ENCODE data around the gene MUC21.

The MUC21 gene

GRCh38 chr6:30972816-30973215, 10.7 kb upstream of the MUC21 start:
- DNase-seq (ENCODE audit: low read depth), result no peak
- no peak overlapping the region for H3K4me3 ChIP-seq (ENCODE audit: low read depth, low read length)
- TF ChIP-seq MYC (IDR thresholded peaks at IDR 0.05; ENCODE audit: low read depth, low read length) (no peak), MAX (IDR thresholded peaks at IDR 0.05; ENCODE audit: low read depth, low read length) (no peak), POLR2A (IDR thresholded peaks at IDR 0.05; ENCODE audit: extremely low read depth, insufficient read length) (no peak), CTCF (IDR thresholded peaks at IDR 0.05; ENCODE audit: low read depth, low read length) (no peak)

GRCh38 chr6:30974490-30975252, 8.8 kb upstream of the MUC21 start:
- no peak overlapping the region for H3K4me3 ChIP-seq (ENCODE audit: low read depth, low read length)
- no peak for DNase-seq (ENCODE audit: low read depth)
- TF ChIP-seq MYC (IDR thresholded peaks at IDR 0.05; ENCODE audit: low read depth, low read length) (no peak), CTCF (IDR thresholded peaks at IDR 0.05; ENCODE audit: low read depth, low read length) (no peak), MAX (IDR thresholded peaks at IDR 0.05; ENCODE audit: low read depth, low read length) (no peak), POLR2A (IDR thresholded peaks at IDR 0.05; ENCODE audit: extremely low read depth, insufficient read length) (no peak)

GRCh38 chr6:30979141-30979540, 4.4 kb upstream of the MUC21 start:
- no peak for DNase-seq (ENCODE audit: low read depth)
- TF ChIP-seq MYC (IDR thresholded peaks at IDR 0.05; ENCODE audit: low read depth, low read length) (no peak), CTCF (IDR thresholded peaks at IDR 0.05; ENCODE audit: low read depth, low read length) (no peak), POLR2A (IDR thresholded peaks at IDR 0.05; ENCODE audit: extremely low read depth, insufficient read length) (no peak), MAX (IDR thresholded peaks at IDR 0.05; ENCODE audit: low read depth, low read length) (no peak)
- no peak overlapping the region for H3K4me3 ChIP-seq (ENCODE audit: low read depth, low read length)

GRCh38 chr6:30979690-30980089, 3.8 kb upstream of the MUC21 start:
- DNase-seq (ENCODE audit: low read depth), result no peak
- no peak for TF ChIP-seq CTCF (IDR thresholded peaks at IDR 0.05; ENCODE audit: low read depth, low read length)
- no peak for TF ChIP-seq POLR2A (IDR thresholded peaks at IDR 0.05; ENCODE audit: extremely low read depth, insufficient read length)
- no peak for TF ChIP-seq MYC (IDR thresholded peaks at IDR 0.05; ENCODE audit: low read depth, low read length)
- TF ChIP-seq MAX (IDR thresholded peaks at IDR 0.05; ENCODE audit: low read depth, low read length), result no peak
- H3K4me3 ChIP-seq (ENCODE audit: low read depth, low read length), result no peak overlapping the region

GRCh38 chr6:30981942-30982772, 1.4 kb upstream of the MUC21 start:
- no peak overlapping the region for H3K4me3 ChIP-seq (ENCODE audit: low read depth, low read length)
- no peak for DNase-seq (ENCODE audit: low read depth)
- no peak for TF ChIP-seq MAX (IDR thresholded peaks at IDR 0.05; ENCODE audit: low read depth, low read length)
- TF ChIP-seq CTCF (IDR thresholded peaks at IDR 0.05; ENCODE audit: low read depth, low read length), result no peak
- TF ChIP-seq POLR2A (IDR thresholded peaks at IDR 0.05; ENCODE audit: extremely low read depth, insufficient read length), result no peak
- TF ChIP-seq MYC (IDR thresholded peaks at IDR 0.05; ENCODE audit: low read depth, low read length), result no peak
